Activated naive CD4-positive, alpha-beta T cell treated with anti-CD3 and anti-CD28 coated beads for 36 hours (primary cell): ENCODE results near the gene CAMTA1. TPM values are rescaled to one million over a fixed set of nuclear protein-coding genes. Genes with fewer than 3 reads are reported as not detected.

Experiments used
- CTCF ChIA-PET: fragments of 350-600 bp; sonication (Branson Sonifier 250); formaldehyde crosslinking; loops from one replicate; lab custom pipeline; 2021; ENCODE audit warnings: antibody characterized with exemption; lab: Charles Lee
- DNase-seq: peaks from one replicate; pipeline ENCODE4 v3.0.0-alpha.2; 2020
- H3K27ac Mint-ChIP-seq: one replicate; pipeline ENCODE4 v1.8.0; 2021; ENCODE audit warnings: mild to moderate bottlenecking, mixed read lengths
- H3K27me3 Mint-ChIP-seq: one replicate; pipeline ENCODE4 v1.8.0; 2021; ENCODE audit warnings: low read depth, mixed read lengths
- H3K36me3 Mint-ChIP-seq: one replicate; pipeline ENCODE4 v1.8.0; 2021; ENCODE audit warnings: low read depth, mixed read lengths
- H3K4me1 Mint-ChIP-seq: one replicate; pipeline ENCODE4 v1.8.0; 2021; ENCODE audit warnings: low read depth, mixed read lengths
- H3K4me3 Mint-ChIP-seq: one replicate; pipeline ENCODE4 v1.8.0; 2021; ENCODE audit warnings: mild to moderate bottlenecking, moderate library complexity, mixed read lengths
- H3K9me3 Mint-ChIP-seq: one replicate; pipeline ENCODE4 v1.8.0; 2021; ENCODE audit warnings: mixed read lengths
- intact Hi-C: fragments of 100-400 bp; cut with micrococcal nuclease; formaldehyde crosslinking; loops from one replicate; pipeline ENCODE4 v1.15.1; 2023
- total RNA-seq, 2 experiments: library from RNA; stranded (reverse); gene quantifications; one replicate each; pipeline ENCODE4 v1.2.3, GENCODE V29; 2021

Gene CAMTA1
- total RNA-seq, 2 experiments from 2014 or later = 61.5 to 70.9 TPM

GRCh38 chr1:7474143-7474490 is 688.9 kb downstream of the CAMTA1 start:
- no peaks in the 10 kb centered on the region for H3K4me1 Mint-ChIP-seq
- H3K36me3 Mint-ChIP-seq = no peaks in the 10 kb centered on the region
- H3K27me3 Mint-ChIP-seq = no peaks in the 10 kb centered on the region
- intact Hi-C loops = no loop called here
- no peak overlapping the region for H3K27ac Mint-ChIP-seq
- H3K9me3 Mint-ChIP-seq = no peaks in the 10 kb centered on the region
- no peak for DNase-seq
- no peak overlapping the region for H3K4me3 Mint-ChIP-seq
- CTCF ChIA-PET = no interaction called here

GRCh38 chr1:7474786-7475502 is 689.7 kb downstream of the CAMTA1 start:
- intact Hi-C loops = no loop called here
- no peak for DNase-seq
- Mint-ChIP-seq H3K27ac (no peak overlapping the region), H3K4me1 (no peaks in the 10 kb centered on the region), H3K9me3 (no peaks in the 10 kb centered on the region), H3K27me3 (no peaks in the 10 kb centered on the region), H3K36me3 (no peaks in the 10 kb centered on the region), H3K4me3 (no peak overlapping the region)
- CTCF ChIA-PET = no interaction called here

DNA sequence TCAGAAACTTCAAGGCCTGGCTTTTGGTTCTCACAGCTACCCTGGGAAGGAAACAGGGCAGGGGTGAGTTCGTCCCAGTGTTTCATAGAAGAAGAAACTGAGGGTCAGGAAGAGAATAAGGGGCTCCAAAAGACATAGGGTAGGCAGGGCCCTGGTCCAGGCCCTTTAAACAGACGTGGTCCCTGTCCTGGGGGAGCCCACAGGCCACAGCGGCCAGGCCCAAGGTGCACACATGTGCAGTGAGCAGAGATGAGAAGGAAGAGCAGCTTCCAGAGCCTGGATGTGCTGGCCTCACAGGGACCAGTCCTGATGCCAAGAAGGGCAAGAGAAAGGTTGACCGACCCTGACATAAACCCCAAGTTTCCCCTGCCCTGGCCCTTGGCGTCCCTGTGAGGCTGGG is 690.4 kb downstream of the CAMTA1 start:
- Mint-ChIP-seq H3K27ac (no peak overlapping the region), H3K4me3 (no peak overlapping the region), H3K9me3 (no peaks in the 10 kb centered on the region), H3K4me1 (no peaks in the 10 kb centered on the region), H3K27me3 (no peaks in the 10 kb centered on the region), H3K36me3 (no peaks in the 10 kb centered on the region)
- intact Hi-C loops = no loop called here
- CTCF ChIA-PET = no interaction called here
- no peak for DNase-seq

- intact Hi-C loops = no loop called here
- Mint-ChIP-seq H3K36me3 (no peaks in the 10 kb centered on the region), H3K9me3 (no peaks in the 10 kb centered on the region), H3K4me3 (no peak overlapping the region), H3K27ac (no peak overlapping the region), H3K27me3 (no peaks in the 10 kb centered on the region), H3K4me1 (no peaks in the 10 kb centered on the region)
- DNase-seq = no peak
- CTCF ChIA-PET = no interaction called here
These were observed 691.1 kb downstream of the CAMTA1 start for GRCh38 chr1:7476402-7476801.

- Mint-ChIP-seq H3K4me1 (no peaks in the 10 kb centered on the region), H3K27ac (no peak overlapping the region), H3K27me3 (no peaks in the 10 kb centered on the region), H3K9me3 (no peaks in the 10 kb centered on the region), H3K36me3 (no peaks in the 10 kb centered on the region), H3K4me3 (no peak overlapping the region)
- CTCF ChIA-PET = no interaction called here
- no peak for DNase-seq
- intact Hi-C loops = no loop called here
These were observed 691.8 kb downstream of the CAMTA1 start for GRCh38 chr1:7476861-7477547.

- CTCF ChIA-PET = no interaction called here
- Mint-ChIP-seq H3K4me1 (no peaks in the 10 kb centered on the region), H3K36me3 (no peaks in the 10 kb centered on the region), H3K27me3 (no peaks in the 10 kb centered on the region), H3K27ac (no peak overlapping the region), H3K9me3 (no peaks in the 10 kb centered on the region), H3K4me3 (no peak overlapping the region)
- no peak for DNase-seq
- intact Hi-C loops = no loop called here
These were observed 692.3 kb downstream of the CAMTA1 start for GRCh38 chr1:7477593-7477992.

- no peaks in the 10 kb centered on the region for H3K36me3 Mint-ChIP-seq
- H3K9me3 Mint-ChIP-seq = no peaks in the 10 kb centered on the region
- H3K27ac Mint-ChIP-seq = no peak overlapping the region
- CTCF ChIA-PET = no interaction called here
- H3K4me1 Mint-ChIP-seq = no peaks in the 10 kb centered on the region
- DNase-seq = no peak
- intact Hi-C loops = no loop called here
- peaks cover 3% of the 10 kb centered on the region for H3K27me3 Mint-ChIP-seq
- H3K4me3 Mint-ChIP-seq = no peak overlapping the region
These were observed 693.0 kb downstream of the CAMTA1 start for GRCh38 chr1:7478142-7478790.

DNA sequence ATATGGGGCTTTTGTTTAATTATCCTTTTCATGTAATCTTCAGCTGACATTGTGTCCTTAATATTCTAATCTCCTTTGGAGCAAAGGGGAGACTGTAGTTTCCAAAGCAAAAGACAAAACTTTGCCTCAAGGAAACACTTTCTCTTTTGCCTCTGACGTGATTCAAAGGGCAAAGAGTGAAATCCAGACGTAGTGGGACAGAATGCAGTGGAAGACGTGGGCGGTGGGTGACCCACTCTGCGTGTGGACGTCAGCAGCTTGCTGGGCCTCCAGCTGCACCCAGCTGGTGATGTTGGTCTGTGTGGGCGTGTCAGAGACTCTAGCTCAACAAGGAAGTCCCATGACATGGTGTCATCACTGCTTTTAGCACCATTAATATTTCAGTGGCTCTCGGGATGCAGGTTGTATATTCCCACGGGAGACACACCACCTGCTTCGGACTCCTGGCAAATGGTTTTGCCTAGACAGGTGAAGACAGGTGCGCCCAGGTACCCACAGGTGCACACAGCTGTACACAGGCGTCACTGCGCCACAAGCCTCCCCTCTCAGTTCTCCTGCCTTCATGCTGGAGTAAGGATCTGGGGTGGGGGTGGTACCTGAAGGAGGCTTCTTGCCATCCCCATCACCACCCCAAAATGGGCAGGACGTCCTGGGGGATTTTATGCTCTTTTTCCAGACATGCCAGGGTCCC is 693.7 kb downstream of the CAMTA1 start:
- Mint-ChIP-seq H3K4me1 (no peaks in the 10 kb centered on the region), H3K27me3 (peaks cover 3% of the 10 kb centered on the region)

DNA sequence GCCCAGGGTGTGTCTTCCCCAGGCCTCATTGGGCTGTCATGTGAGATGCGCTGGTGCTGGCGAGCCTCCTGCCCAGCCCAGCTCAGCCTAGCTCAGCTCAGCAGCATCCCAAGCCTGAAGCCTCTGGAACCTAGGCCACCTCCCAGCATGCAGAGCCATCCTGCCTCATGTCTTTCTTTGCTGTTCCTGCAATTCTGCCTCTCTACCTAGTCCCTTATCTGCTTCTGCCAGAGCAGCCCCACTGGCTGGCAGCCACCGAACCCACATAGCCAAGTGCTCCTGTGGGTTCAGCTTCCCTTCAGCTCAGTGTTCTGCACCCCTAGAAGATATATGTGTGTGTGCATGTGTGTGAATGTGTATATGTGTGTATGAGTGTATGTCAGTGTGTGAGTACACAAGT is 694.3 kb downstream of the CAMTA1 start:
- Mint-ChIP-seq H3K4me1 (no peaks in the 10 kb centered on the region), H3K9me3 (no peaks in the 10 kb centered on the region), H3K36me3 (no peaks in the 10 kb centered on the region), H3K4me3 (no peak overlapping the region), H3K27ac (no peak overlapping the region), H3K27me3 (peaks cover 3% of the 10 kb centered on the region)
- no peak for DNase-seq
- intact Hi-C loops = no loop called here
- CTCF ChIA-PET = no interaction called here

More for the DNA sequence above, 693.7 kb downstream of the CAMTA1 start:
- intact Hi-C loops = no loop called here
- H3K9me3 Mint-ChIP-seq = no peaks in the 10 kb centered on the region
- no peaks in the 10 kb centered on the region for H3K36me3 Mint-ChIP-seq
- no peak overlapping the region for H3K4me3 Mint-ChIP-seq
- no peak for DNase-seq
- no peak overlapping the region for H3K27ac Mint-ChIP-seq
- CTCF ChIA-PET = no interaction called here

DNA sequence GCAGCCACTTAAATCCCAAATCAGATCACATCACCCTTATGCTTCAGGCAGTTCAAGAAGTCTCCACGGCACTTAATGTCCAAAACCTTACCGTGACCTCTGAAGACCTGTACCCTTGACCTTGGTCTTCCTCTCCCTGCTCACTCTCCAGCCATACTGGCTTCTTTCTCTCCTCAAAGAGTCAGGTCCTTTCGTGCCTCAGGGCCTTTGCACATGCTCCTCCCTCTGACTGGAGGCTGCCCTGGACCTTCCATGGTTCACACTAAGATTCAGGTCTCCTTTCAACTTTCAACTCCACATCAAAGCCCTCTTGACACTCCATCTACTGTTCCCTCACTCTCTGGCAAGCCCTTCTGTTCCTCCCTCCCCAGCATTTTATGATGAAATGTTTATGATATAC is 695.9 kb downstream of the CAMTA1 start:
- intact Hi-C loops = no loop called here
- CTCF ChIA-PET = no interaction called here
- no peak overlapping the region for H3K4me3 Mint-ChIP-seq
- H3K9me3 Mint-ChIP-seq = no peaks in the 10 kb centered on the region
- H3K36me3 Mint-ChIP-seq = no peaks in the 10 kb centered on the region
- DNase-seq = no peak
- H3K27ac Mint-ChIP-seq = no peak overlapping the region
- H3K4me1 Mint-ChIP-seq = no peaks in the 10 kb centered on the region
- H3K27me3 Mint-ChIP-seq = peaks cover 3% of the 10 kb centered on the region

DNA sequence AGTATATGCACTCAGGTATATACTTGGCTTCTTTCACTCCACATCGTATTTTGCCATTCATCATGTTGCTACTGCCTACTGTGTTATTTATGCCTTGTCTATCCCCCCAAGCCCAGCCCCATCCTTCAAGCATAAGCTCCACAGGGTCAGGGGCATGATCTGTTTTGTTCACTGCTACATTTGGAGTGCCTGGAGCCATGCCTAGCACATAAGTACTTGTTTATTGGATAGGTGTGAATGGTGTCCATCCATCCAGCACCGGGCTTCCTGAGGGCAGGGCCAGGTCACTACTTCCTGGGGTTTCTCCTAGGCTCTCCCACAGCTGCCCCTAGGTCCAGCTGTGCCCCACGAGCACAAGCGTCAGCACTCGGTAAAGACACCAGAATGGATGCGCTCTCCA is 696.8 kb downstream of the CAMTA1 start:
- Mint-ChIP-seq H3K27ac (no peak overlapping the region), H3K36me3 (no peaks in the 10 kb centered on the region), H3K27me3 (peaks cover 3% of the 10 kb centered on the region), H3K9me3 (no peaks in the 10 kb centered on the region), H3K4me3 (no peak overlapping the region), H3K4me1 (no peaks in the 10 kb centered on the region)
- DNase-seq = no peak
- intact Hi-C loops = no loop called here
- CTCF ChIA-PET = no interaction called here

GRCh38 chr1:7482772-7483495 is 697.7 kb downstream of the CAMTA1 start:
- H3K4me1 Mint-ChIP-seq = no peaks in the 10 kb centered on the region
- no peak for DNase-seq
- H3K9me3 Mint-ChIP-seq = no peaks in the 10 kb centered on the region
- no peaks in the 10 kb centered on the region for H3K36me3 Mint-ChIP-seq
- no peak overlapping the region for H3K4me3 Mint-ChIP-seq
- H3K27ac Mint-ChIP-seq = no peak overlapping the region
- H3K27me3 Mint-ChIP-seq = peaks cover 3% of the 10 kb centered on the region
- intact Hi-C loops = no loop called here
- CTCF ChIA-PET = no interaction called here
